Liver (tissue), 9 donors: ENCODE results near the gene CCN5. TPM values are rescaled to one million over a fixed set of nuclear protein-coding genes. Genes with fewer than 3 reads are reported as not detected.

Experiments used
- DNase-seq: peaks from one replicate; pipeline ENCODE4 v3.0.0-alpha.2; 2017; ENCODE audit warnings: low spot score
- H3K27ac ChIP-seq, 2 donors: one replicate each; pipeline ENCODE4 v1.7.0; 2013; ENCODE audit warnings: inconsistent platforms in 2 of 2, low read length in 2 of 2, control low read depth in 1 of 2, low read depth in 1 of 2, mild to moderate bottlenecking in 1 of 2
- H3K27me3 ChIP-seq, 4 donors: one replicate each; pipeline versions ENCODE4 v1.6.1 to v1.7.0; 2013; ENCODE audit warnings: low read length in 3 of 4, inconsistent platforms in 1 of 4, mild to moderate bottlenecking in 1 of 4, moderate library complexity in 1 of 4; ENCODE audit not compliant: control insufficient read depth in 4 of 4, insufficient read depth in 4 of 4
- H3K36me3 ChIP-seq, 4 donors: one replicate each; pipeline versions ENCODE4 v1.6.1 to v1.7.0; 2013; ENCODE audit warnings: low read length in 3 of 4, mild to moderate bottlenecking in 3 of 4, low read depth in 1 of 4, moderate library complexity in 1 of 4; ENCODE audit not compliant: control insufficient read depth in 4 of 4, insufficient read depth in 3 of 4
- H3K4me1 ChIP-seq, 4 donors: one replicate each; pipeline versions ENCODE4 v1.6.1 to v1.7.0; 2013; ENCODE audit warnings: low read length in 3 of 4, mild to moderate bottlenecking in 3 of 4, moderate library complexity in 1 of 4; ENCODE audit not compliant: control insufficient read depth in 4 of 4, insufficient read depth in 4 of 4
- H3K4me3 ChIP-seq, 3 donors: one replicate each; pipeline versions ENCODE4 v1.6.1 to v1.7.0; 2013; ENCODE audit warnings: low read length in 3 of 3, control low read depth in 1 of 3, low read depth in 1 of 3, mild to moderate bottlenecking in 1 of 3
- H3K9ac ChIP-seq, 2 donors: one replicate each; pipeline ENCODE4 v1.7.0; 2013; ENCODE audit warnings: low read length in 2 of 2, mild to moderate bottlenecking in 2 of 2, moderate library complexity in 2 of 2, control low read depth in 1 of 2, low read depth in 1 of 2
- H3K9me3 ChIP-seq, 4 donors: one replicate each; pipeline versions ENCODE4 v1.6.1 to v1.7.0; 2013; ENCODE audit warnings: low read length in 3 of 4; ENCODE audit not compliant: control insufficient read depth in 4 of 4
- ATF3 ChIP-seq: IDR thresholded peaks from 2 replicates; pipeline ENCODE4 v1.6.1; 2016; ENCODE audit warnings: antibody characterized with exemption
- CTCF ChIP-seq: fragments of 150-350 bp; IDR thresholded peaks from 2 replicates; pipeline ENCODE4 v1.5.1; 2017; ENCODE audit warnings: improper control_type of control experiment, low read depth, low read length; ENCODE audit not compliant: missing input control
- EGR1 ChIP-seq, 2 donors: IDR thresholded peaks; 2 replicates each; pipeline ENCODE4 v1.6.1; 2016 to 2018; ENCODE audit warnings: antibody characterized with exemption in 2 of 2, low read depth in 2 of 2
- FOXA1 ChIP-seq: IDR thresholded peaks from 2 replicates; pipeline ENCODE4 v1.6.1; 2016; ENCODE audit warnings: antibody characterized with exemption
- FOXA2 ChIP-seq: IDR thresholded peaks from 2 replicates; pipeline ENCODE4 v1.6.1; 2016; ENCODE audit warnings: antibody characterized with exemption
- GABPA ChIP-seq, 2 donors: IDR thresholded peaks in 1 of 2; conservative IDR thresholded peaks in 1 of 2; 2 replicates each; pipeline ENCODE4 v1.6.1; 2016; ENCODE audit warnings: antibody characterized with exemption in 2 of 2, mild to moderate bottlenecking in 1 of 2, moderate library complexity in 1 of 2
- HNF4A ChIP-seq, 2 donors: conservative IDR thresholded peaks; 2 replicates each; pipeline ENCODE4 v1.6.1; 2016; ENCODE audit warnings: antibody characterized with exemption in 2 of 2, mild to moderate bottlenecking in 2 of 2
- HNF4G ChIP-seq: IDR thresholded peaks from 2 replicates; pipeline ENCODE4 v1.6.1; 2016; ENCODE audit warnings: antibody characterized with exemption
- JUND ChIP-seq, 2 donors: IDR thresholded peaks; 2 replicates each; pipeline ENCODE4 v1.6.1; 2016; ENCODE audit warnings: antibody characterized with exemption in 2 of 2
- MAX ChIP-seq: IDR thresholded peaks from 2 replicates; pipeline ENCODE4 v1.6.1; 2016; ENCODE audit warnings: antibody characterized with exemption
- NR2F2 ChIP-seq: IDR thresholded peaks from 2 replicates; pipeline ENCODE4 v1.6.1; 2016; ENCODE audit warnings: antibody characterized with exemption
- RAD21 ChIP-seq, 2 donors: IDR thresholded peaks; 2 replicates each; pipeline ENCODE4 v1.6.1; 2016; ENCODE audit warnings: antibody characterized with exemption in 2 of 2, mild to moderate bottlenecking in 2 of 2
- REST ChIP-seq: IDR thresholded peaks from 2 replicates; pipeline ENCODE4 v1.6.1; 2016; ENCODE audit warnings: antibody characterized with exemption, mild to moderate bottlenecking
- RXRA ChIP-seq, 2 donors: IDR thresholded peaks; 2 replicates each; pipeline ENCODE4 v1.6.1; 2017 to 2018; ENCODE audit warnings: antibody characterized with exemption in 2 of 2, mild to moderate bottlenecking in 1 of 2
- SP1 ChIP-seq: IDR thresholded peaks from 2 replicates; pipeline ENCODE4 v1.6.1; 2018; ENCODE audit warnings: antibody characterized with exemption, mild to moderate bottlenecking
- TAF1 ChIP-seq: conservative IDR thresholded peaks from 2 replicates; pipeline ENCODE4 v1.6.1; 2016; ENCODE audit warnings: antibody characterized with exemption, mild to moderate bottlenecking
- YY1 ChIP-seq: IDR thresholded peaks from 2 replicates; pipeline ENCODE4 v1.6.1; 2016; ENCODE audit warnings: antibody characterized with exemption, mild to moderate bottlenecking
- ZBTB33 ChIP-seq: IDR thresholded peaks from 2 replicates; pipeline ENCODE4 v1.6.1; 2016; ENCODE audit warnings: antibody characterized with exemption
- WGBS: extraction: QIAGEN DNeasy Blood & Tissue Kit; methylation state at CpG from one replicate; pipeline ENCODE4 v1.1.7; 2013; 5-methylcytosine and 5-hydroxymethylcytosine counted together
- polyA plus RNA-seq, 2 donors: library from polyadenylated mRNA; stranded (reverse) in 1 of 2; unstranded in 1 of 2; fragments of 200-250 nt in 1 of 2; fragments of >200 nt in 1 of 2; fragmentation: Nextera tagmentation in 1 of 2; extraction: Ambion mirVana in 1 of 2; gene quantifications; one replicate each; pipeline versions ENCODE4 v1.2.1 to v1.2.3, GENCODE V29; 2013 to 2015
- total RNA-seq, 2 donors: library from RNA; depleted of rRNA; stranded (reverse); fragments of >200 nt; gene quantifications; one replicate each; pipeline ENCODE4 v1.2.3, GENCODE V29; 2014
- donor health status: healthy.
- donor health status: healthy.
- donor health status: healthy.
- donor health status: healthy.
- donor health status: healthy.

CCN5 gene
- total and polyA plus RNA-seq, 4 donors: 1.2 to 3.6 (median 1.9) TPM; not detected in 1

GRCh38 chr20:44765701-44766347 is 50.7 kb downstream of the CCN5 start:
- no peaks in the 10 kb centered on the region for H3K9me3 ChIP-seq
- no peaks in the 10 kb centered on the region for H3K36me3 ChIP-seq
- H3K27ac ChIP-seq: no peak overlapping the region
- no peak overlapping the region for H3K9ac ChIP-seq
- H3K4me3 ChIP-seq: no peak overlapping the region
- peaks cover 0 to 2% (median 0%) of the 10 kb centered on the region in 4 donors for H3K27me3 ChIP-seq
- 46% methylated on average over 7 of the region's 7 CpGs for WGBS
- no peak for TF ChIP-seq RAD21 (IDR thresholded peaks at IDR 0.05)
- TF ChIP-seq TAF1: no peak
- no peak for TF ChIP-seq SP1
- no peak for TF ChIP-seq NR2F2
- no peak for TF ChIP-seq GABPA (IDR thresholded peaks at IDR 0.05 in 1 of 2, conservative IDR thresholded peaks at IDR 0.05 in 1 of 2)
- DNase-seq: no peak
- H3K4me1 ChIP-seq: no peaks in the 10 kb centered on the region

- WGBS: 77% methylated on average over 8 of the region's 8 CpGs
- no peaks in the 10 kb centered on the region for H3K4me1 ChIP-seq
- DNase-seq: no peak
- peaks cover 0 to 2% (median under 1%) of the 10 kb centered on the region in 4 donors for H3K27me3 ChIP-seq
- no peaks in the 10 kb centered on the region for H3K9me3 ChIP-seq
- H3K36me3 ChIP-seq: no peaks in the 10 kb centered on the region
- H3K27ac ChIP-seq: no peak overlapping the region
- no peak overlapping the region for H3K9ac ChIP-seq
- TF ChIP-seq SP1 (no peak), HNF4G (no peak), HNF4A (conservative IDR thresholded peaks at IDR 0.05) (no peak), EGR1 (IDR thresholded peaks at IDR 0.05; ENCODE audit: low read depth in 2 of 2) (no peak), NR2F2 (no peak), ZBTB33 (no peak), YY1 (no peak), GABPA (IDR thresholded peaks at IDR 0.05 in 1 of 2, conservative IDR thresholded peaks at IDR 0.05 in 1 of 2) (no peak), JUND (IDR thresholded peaks at IDR 0.05) (no peak), FOXA1 (no peak), ATF3 (no peak), FOXA2 (no peak), CTCF (no peak), REST (no peak), MAX (no peak), RAD21 (IDR thresholded peaks at IDR 0.05) (no peak), RXRA (IDR thresholded peaks at IDR 0.05) (no peak), TAF1 (no peak)
- no peak overlapping the region for H3K4me3 ChIP-seq
Observed at GRCh38 chr20:44768256-44768655, 53.1 kb downstream of the CCN5 start.
